Cardiac fibroblast (primary cell): Measurements from ENCODE around the gene MYOM3.

Experiments used
- DNase-seq, 2 donors: peaks; one replicate each; pipeline versions ENCODE4 v3.0.0 to v3.0.0-alpha.2; 2010; ENCODE audit warnings: low read depth in 2 of 2
- H3K4me3 ChIP-seq, 2 donors: replicated peaks in 1 of 2; 1 replicate in 1 of 2; 2 replicates in 1 of 2; pipeline ENCODE4 v1.5.1; 2011; ENCODE audit warnings: low read depth in 2 of 2, low read length in 2 of 2, mild to moderate bottlenecking in 2 of 2, moderate library complexity in 1 of 2
- CTCF ChIP-seq: IDR thresholded peaks from one replicate; pipeline ENCODE4 v1.5.1; 2011; ENCODE audit warnings: low read depth, mild to moderate bottlenecking, low read length, inconsistent platforms

MYOM3 gene

DNA sequence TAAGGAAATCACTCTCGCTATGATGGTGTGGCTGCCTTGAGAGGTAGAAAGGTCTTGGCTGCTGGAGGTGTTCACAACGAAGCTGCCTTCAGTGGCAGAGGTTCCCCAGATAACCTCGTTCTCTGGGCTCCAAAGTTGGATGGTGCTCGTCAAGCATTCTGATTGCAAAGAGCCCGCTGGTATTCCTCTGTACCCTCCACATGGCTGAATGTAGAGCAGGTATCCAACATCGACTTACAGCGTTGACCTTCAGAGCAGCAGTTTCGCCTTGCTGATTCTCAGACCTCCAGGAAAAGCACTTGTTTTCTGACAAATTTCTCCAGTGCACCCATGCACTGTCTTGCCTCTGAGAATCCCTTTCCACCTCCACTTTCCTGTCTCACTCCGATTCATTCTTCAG, 35.3 kb upstream of the MYOM3 start:
- TF ChIP-seq CTCF, result no peak
- DNase-seq, result no peak
- H3K4me3 ChIP-seq, result no peak overlapping the region

DNA sequence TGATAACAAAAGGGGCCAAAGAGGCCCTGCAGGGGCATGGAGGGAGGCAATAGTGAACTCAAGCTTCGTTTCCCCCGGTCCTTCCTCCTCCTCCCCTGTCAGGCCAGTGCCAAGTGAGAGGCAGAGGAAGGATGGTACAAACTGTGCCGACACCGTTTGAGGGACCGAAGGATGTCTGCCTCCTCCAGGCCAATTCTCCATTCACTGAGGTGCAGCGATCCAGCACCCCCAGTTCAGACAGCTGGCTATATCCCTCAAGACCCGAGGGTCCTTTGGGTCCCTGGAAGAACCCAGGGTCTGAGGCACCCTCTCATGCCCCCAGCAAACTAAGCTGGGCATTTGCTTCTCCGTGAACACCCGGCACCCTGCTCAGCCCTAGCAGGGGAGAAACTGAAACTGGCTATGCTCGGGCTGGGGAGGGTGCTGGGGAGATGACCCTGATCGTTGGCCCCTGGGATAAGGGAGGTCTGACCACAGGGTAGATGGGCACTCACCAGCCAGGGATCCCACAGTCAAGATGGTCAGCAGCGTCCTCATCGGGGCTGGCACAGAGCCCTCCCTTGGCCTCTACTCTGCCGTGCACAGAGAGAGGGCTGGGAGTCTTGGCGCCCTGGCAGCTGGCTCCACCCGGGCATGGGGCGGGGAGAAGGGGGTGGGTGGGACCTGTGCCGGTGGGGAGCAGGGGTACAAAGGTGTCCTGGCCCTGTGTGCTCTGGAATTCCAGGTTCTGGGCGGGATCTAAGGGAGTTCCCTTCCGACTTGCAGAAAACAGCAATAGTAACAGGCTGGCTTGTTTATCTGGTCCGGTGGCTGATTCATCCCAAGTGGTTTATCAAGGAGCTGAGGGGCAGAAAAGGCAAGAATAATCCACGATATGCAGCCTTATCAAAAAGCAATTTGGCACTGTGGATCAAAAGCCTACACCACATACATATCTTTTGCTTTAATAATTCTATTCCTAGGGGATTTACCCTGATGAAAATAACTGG, 30.9 kb upstream of the MYOM3 start, which contains the start of gene IL22RA1:
Gene IL22RA1 (minus strand): TSS at position 595 of the 989 bp plus-strand sequence. CDS start 58 bp downstream, at position 537.
- peak; percentile 16 to 19 for DNase-seq
- no peak for TF ChIP-seq CTCF
- peak within 1 kb of the TSS; percentile 19 to 51 for H3K4me3 ChIP-seq

- TF ChIP-seq CTCF, result no peak
- DNase-seq, result no peak
These were observed 29.5 kb upstream of the MYOM3 start for GRCh38 chr1:24141311-24141997.

GRCh38 chr1:24140741-24141181, 28.8 kb upstream of the MYOM3 start:
- no peak overlapping the region for H3K4me3 ChIP-seq
- TF ChIP-seq CTCF, result no peak
- no peak for DNase-seq

More at GRCh38 chr1:24141311-24141997, 29.5 kb upstream of the MYOM3 start:
- no peak overlapping the region for H3K4me3 ChIP-seq

DNA sequence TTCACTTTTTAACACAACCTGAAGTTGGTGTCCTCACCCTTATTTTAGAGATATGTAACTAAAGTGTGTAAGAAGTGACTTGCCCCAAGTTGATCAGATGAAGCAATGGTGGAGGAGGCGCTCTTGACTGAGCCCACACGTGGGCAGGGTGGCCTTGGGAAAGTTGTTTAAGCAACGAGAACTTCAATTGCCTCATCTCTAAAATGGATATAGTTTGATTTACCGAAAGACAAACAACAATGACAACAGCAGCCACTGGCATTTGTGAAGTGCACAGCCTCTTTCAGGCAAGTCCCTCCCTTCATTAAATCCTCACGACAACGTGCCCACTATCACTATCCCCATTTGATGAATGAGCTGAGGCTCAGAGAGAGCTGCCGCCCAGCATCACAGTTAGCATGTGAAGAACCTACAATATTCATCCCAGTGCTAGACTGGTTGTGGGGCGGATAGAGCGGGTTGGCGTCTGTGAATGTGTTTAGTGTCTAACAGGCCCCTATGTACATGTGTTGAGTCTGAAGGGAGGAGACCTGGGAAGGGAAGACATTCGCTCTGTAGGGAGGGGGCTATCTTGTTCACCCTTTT, 28.0 kb upstream of the MYOM3 start:
- no peak for DNase-seq
- H3K4me3 ChIP-seq, result no peak overlapping the region
- TF ChIP-seq CTCF, result no peak

- H3K4me3 ChIP-seq, result no peak overlapping the region
- no peak for DNase-seq
- TF ChIP-seq CTCF, result no peak
These were observed 27.2 kb upstream of the MYOM3 start for GRCh38 chr1:24139222-24139489.
